ENCODE data around the gene EXOSC3.
"Not testable (repeated sequence)": the region's sequence is repeated elsewhere in the genome, so short reads cannot be mapped to it uniquely, and the experiment has no call there.

Gene EXOSC3

GRCh38 chr9:37784616-37785483 lies at the start of gene EXOSC3:
TSS of gene EXOSC3 (minus strand) at chr9:37785064. CDS start at chr9:37785044, 20 bp downstream.
- DNase-seq (ENCODE audit: low spot score) (peak; percentile 89), FAIRE-seq (peak; percentile 30)

- DNase-seq (ENCODE audit: low spot score): no peak
- no peak for FAIRE-seq
Measured at GRCh38 chr9:37827483-37828165, 42.8 kb upstream of the EXOSC3 start.

GRCh38 chr9:37825174-37825573 lies 40.3 kb upstream of the EXOSC3 start:
- DNase-seq (ENCODE audit: low spot score); FAIRE-seq: not testable (repeated sequence)

GRCh38 chr9:37820142-37820541 lies 35.3 kb upstream of the EXOSC3 start:
- DNase-seq (ENCODE audit: low spot score) (no peak), FAIRE-seq (no peak)

- FAIRE-seq (no peak), DNase-seq (ENCODE audit: low spot score) (no peak)
Measured at GRCh38 chr9:37818849-37819248, 34.0 kb upstream of the EXOSC3 start.

GRCh38 chr9:37812773-37813379 lies 28.0 kb upstream of the EXOSC3 start:
- no peak for FAIRE-seq
- no peak for DNase-seq (ENCODE audit: low spot score)

GRCh38 chr9:37811906-37812476 lies 27.1 kb upstream of the EXOSC3 start:
- no peak for DNase-seq (ENCODE audit: low spot score)
- FAIRE-seq: no peak

- DNase-seq (ENCODE audit: low spot score); FAIRE-seq: not testable (repeated sequence)
Measured at GRCh38 chr9:37809676-37810075, 24.8 kb upstream of the EXOSC3 start.

- FAIRE-seq: no peak
Measured at GRCh38 chr9:37806271-37806670, 21.4 kb upstream of the EXOSC3 start.

GRCh38 chr9:37801959-37802711 lies 17.3 kb upstream of the EXOSC3 start:
- FAIRE-seq (no peak), DNase-seq (ENCODE audit: low spot score) (no peak)

More at GRCh38 chr9:37806271-37806670, 21.4 kb upstream of the EXOSC3 start:
- DNase-seq (ENCODE audit: low spot score): no peak

- DNase-seq (ENCODE audit: low spot score) (peak; percentile 36), FAIRE-seq (no peak)
Measured at GRCh38 chr9:37801287-37801850, 16.5 kb upstream of the EXOSC3 start.

- FAIRE-seq: peak; percentile 91
- peak; percentile 87 for DNase-seq (ENCODE audit: low spot score)
Measured at GRCh38 chr9:37800631-37801286, 15.9 kb upstream of the EXOSC3 start, which contains the start of gene DCAF10. TSS of gene DCAF10 (plus strand) at chr9:37800797. CDS start at chr9:37800867, 70 bp downstream.

GRCh38 chr9:37798677-37799076 lies 13.8 kb upstream of the EXOSC3 start:
- DNase-seq (ENCODE audit: low spot score) (no peak), FAIRE-seq (no peak)

GRCh38 chr9:37796232-37796631 lies 11.4 kb upstream of the EXOSC3 start:
- FAIRE-seq (no peak), DNase-seq (ENCODE audit: low spot score) (no peak)

GRCh38 chr9:37792122-37792521 lies 7.3 kb upstream of the EXOSC3 start:
- no peak for FAIRE-seq
- DNase-seq (ENCODE audit: low spot score): no peak

- DNase-seq (ENCODE audit: low spot score): no peak
- no peak for FAIRE-seq
Measured at GRCh38 chr9:37790096-37790495, 5.2 kb upstream of the EXOSC3 start.

- no peak for DNase-seq (ENCODE audit: low spot score)
- FAIRE-seq: no peak
Measured at GRCh38 chr9:37788332-37788731, 3.5 kb upstream of the EXOSC3 start.

GRCh38 chr9:37787059-37787458 lies 2.2 kb upstream of the EXOSC3 start:
- DNase-seq (ENCODE audit: low spot score) (no peak), FAIRE-seq (no peak)

- DNase-seq (ENCODE audit: low spot score) (no peak), FAIRE-seq (no peak)
Measured at GRCh38 chr9:37784291-37784615, 611 bp downstream of the EXOSC3 start.

- FAIRE-seq: no peak
- DNase-seq (ENCODE audit: low spot score): no peak
Measured at GRCh38 chr9:37778534-37778933, 6.3 kb downstream of the EXOSC3 start.

All from urothelium cell line (cell line).